ENCODE data around the gene SH3GL2.

SH3GL2 gene

DNA sequence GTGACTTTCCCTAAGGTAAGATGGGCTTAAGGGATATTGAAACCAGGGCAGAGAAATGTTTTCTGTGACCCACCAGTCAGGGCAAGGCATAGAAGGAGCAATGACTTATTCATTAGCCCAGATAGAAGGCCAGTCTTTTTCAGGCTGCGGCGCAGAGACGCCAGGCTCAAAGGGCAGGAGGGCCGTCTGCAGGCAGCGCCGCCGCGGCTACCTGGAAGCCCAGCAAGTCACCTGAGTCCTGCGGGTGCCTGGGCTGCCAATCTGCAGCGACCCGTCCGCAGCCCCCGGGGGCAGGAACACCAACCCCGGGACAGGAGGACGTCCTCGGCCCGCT, 322 bp upstream of the SH3GL2 start:
- Histone ChIP-seq H3K27ac (ENCODE audit: low read depth, low read length) (no peak overlapping the region), H3K27me3 (ENCODE audit: control insufficient read depth in 1 of 2, insufficient read depth in 2 of 2, low read length in 2 of 2) (peaks cover 6 to 11% of the 10 kb centered on the region in 2 donors), H3K4me1 (ENCODE audit: insufficient read depth, low read length) (no peaks in the 10 kb centered on the region), H3K4me3 (ENCODE audit: low read depth in 1 of 2, low read length in 2 of 2) (peak overlapping the region; percentile 33 to 41), H3K36me3 (ENCODE audit: insufficient read depth, low read length) (no peaks in the 10 kb centered on the region), H3K9me3 (ENCODE audit: low read length) (no peaks in the 10 kb centered on the region), H3K9ac (ENCODE audit: low read length) (no peak overlapping the region)

GRCh38 chr9:17580119-17580518, 1.3 kb downstream of the SH3GL2 start:
- no peaks in the 10 kb centered on the region for H3K9me3 ChIP-seq (ENCODE audit: low read length)
- no peak overlapping the region for H3K4me3 ChIP-seq (ENCODE audit: low read depth in 1 of 2, low read length in 2 of 2)
- no peaks in the 10 kb centered on the region for H3K36me3 ChIP-seq (ENCODE audit: insufficient read depth, low read length)
- H3K4me1 ChIP-seq (ENCODE audit: insufficient read depth, low read length): no peaks in the 10 kb centered on the region
- H3K9ac ChIP-seq (ENCODE audit: low read length): no peak overlapping the region
- H3K27me3 ChIP-seq (ENCODE audit: control insufficient read depth in 1 of 2, insufficient read depth in 2 of 2, low read length in 2 of 2): peaks cover 6 to 11% of the 10 kb centered on the region in 2 donors
- no peak overlapping the region for H3K27ac ChIP-seq (ENCODE audit: low read depth, low read length)

- Histone ChIP-seq H3K36me3 (ENCODE audit: insufficient read depth, low read length) (no peaks in the 10 kb centered on the region), H3K27ac (ENCODE audit: low read depth, low read length) (no peak overlapping the region), H3K4me1 (ENCODE audit: insufficient read depth, low read length) (no peaks in the 10 kb centered on the region), H3K4me3 (ENCODE audit: low read depth in 1 of 2, low read length in 2 of 2) (no peak overlapping the region), H3K9ac (ENCODE audit: low read length) (no peak overlapping the region), H3K9me3 (ENCODE audit: low read length) (no peaks in the 10 kb centered on the region), H3K27me3 (ENCODE audit: control insufficient read depth in 1 of 2, insufficient read depth in 2 of 2, low read length in 2 of 2) (no peaks in the 10 kb centered on the region)
These were observed 8.2 kb downstream of the SH3GL2 start for GRCh38 chr9:17587113-17587512.

DNA sequence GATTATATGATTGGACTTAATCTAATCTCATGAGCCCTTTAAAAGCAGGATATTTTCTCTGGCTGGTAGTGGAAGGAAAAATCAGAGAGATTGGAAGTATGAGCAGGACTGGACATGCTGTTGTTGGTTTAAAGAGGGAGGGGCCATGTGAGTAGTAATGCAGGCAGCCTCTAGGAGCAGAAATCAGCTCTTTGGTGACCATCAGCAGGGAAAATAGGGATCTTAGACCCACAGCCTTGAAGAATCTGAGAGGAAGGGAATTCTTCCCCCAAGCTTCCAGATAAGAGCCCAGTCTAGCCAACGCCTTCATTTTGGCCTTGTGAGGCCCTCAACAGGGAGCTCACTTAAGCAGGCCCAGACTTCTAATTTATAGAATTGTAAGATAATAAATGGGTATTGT, 9.5 kb downstream of the SH3GL2 start:
- Histone ChIP-seq H3K27ac (ENCODE audit: low read depth, low read length) (no peak overlapping the region), H3K27me3 (ENCODE audit: control insufficient read depth in 1 of 2, insufficient read depth in 2 of 2, low read length in 2 of 2) (no peaks in the 10 kb centered on the region), H3K9me3 (ENCODE audit: low read length) (no peaks in the 10 kb centered on the region), H3K4me3 (ENCODE audit: low read depth in 1 of 2, low read length in 2 of 2) (no peak overlapping the region), H3K36me3 (ENCODE audit: insufficient read depth, low read length) (no peaks in the 10 kb centered on the region), H3K4me1 (ENCODE audit: insufficient read depth, low read length) (no peaks in the 10 kb centered on the region), H3K9ac (ENCODE audit: low read length) (no peak overlapping the region)

DNA sequence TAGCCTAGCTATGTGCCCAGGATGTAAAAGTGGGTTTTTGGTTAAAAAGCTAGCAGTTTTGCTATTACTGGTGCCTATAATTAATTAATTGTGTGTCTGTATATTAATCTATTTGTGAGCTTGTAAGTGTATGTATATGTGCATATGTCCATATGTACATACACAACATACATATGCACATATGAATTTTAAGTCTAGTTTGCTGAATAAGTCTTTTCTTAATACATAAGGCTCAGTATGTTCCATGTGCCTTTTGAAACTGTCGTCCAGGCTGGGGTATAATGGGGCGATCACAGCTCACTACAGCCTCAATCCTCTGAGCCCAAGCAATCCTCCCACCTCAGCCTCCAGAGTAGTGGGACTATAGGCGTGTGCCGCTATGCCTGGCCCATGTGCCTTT, 10.1 kb downstream of the SH3GL2 start:
- Histone ChIP-seq H3K4me3 (ENCODE audit: low read depth in 1 of 2, low read length in 2 of 2) (no peak overlapping the region), H3K9me3 (ENCODE audit: low read length) (no peaks in the 10 kb centered on the region), H3K9ac (ENCODE audit: low read length) (no peak overlapping the region), H3K27me3 (ENCODE audit: control insufficient read depth in 1 of 2, insufficient read depth in 2 of 2, low read length in 2 of 2) (no peaks in the 10 kb centered on the region), H3K4me1 (ENCODE audit: insufficient read depth, low read length) (no peaks in the 10 kb centered on the region), H3K27ac (ENCODE audit: low read depth, low read length) (no peak overlapping the region), H3K36me3 (ENCODE audit: insufficient read depth, low read length) (no peaks in the 10 kb centered on the region)

DNA sequence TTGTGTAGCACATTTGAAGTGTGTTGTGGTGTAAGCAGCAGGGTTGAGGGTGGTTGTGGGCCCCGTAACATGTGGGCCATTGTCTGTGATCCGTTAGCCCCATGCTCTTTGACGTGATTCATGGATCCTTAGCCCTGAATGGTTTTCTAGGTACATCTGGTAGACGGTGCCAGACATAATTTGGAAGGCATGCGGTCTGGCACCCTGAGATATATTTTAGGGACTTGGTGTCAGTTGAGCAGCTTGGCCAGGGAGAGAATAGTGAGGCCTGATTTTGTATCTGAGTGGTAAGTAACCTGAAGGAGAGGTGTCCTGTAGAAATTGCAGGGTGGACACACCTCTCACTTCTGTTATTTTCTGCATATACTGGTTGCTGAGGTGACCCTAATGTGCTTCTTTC, 10.9 kb downstream of the SH3GL2 start:
- H3K4me1 ChIP-seq (ENCODE audit: insufficient read depth, low read length): no peaks in the 10 kb centered on the region
- no peak overlapping the region for H3K9ac ChIP-seq (ENCODE audit: low read length)
- H3K4me3 ChIP-seq (ENCODE audit: low read depth in 1 of 2, low read length in 2 of 2): no peak overlapping the region
- no peaks in the 10 kb centered on the region for H3K9me3 ChIP-seq (ENCODE audit: low read length)
- no peaks in the 10 kb centered on the region for H3K36me3 ChIP-seq (ENCODE audit: insufficient read depth, low read length)
- no peaks in the 10 kb centered on the region for H3K27me3 ChIP-seq (ENCODE audit: control insufficient read depth in 1 of 2, insufficient read depth in 2 of 2, low read length in 2 of 2)
- H3K27ac ChIP-seq (ENCODE audit: low read depth, low read length): no peak overlapping the region

- Histone ChIP-seq H3K4me1 (ENCODE audit: insufficient read depth, low read length) (no peaks in the 10 kb centered on the region), H3K27ac (ENCODE audit: low read depth, low read length) (no peak overlapping the region), H3K27me3 (ENCODE audit: control insufficient read depth in 1 of 2, insufficient read depth in 2 of 2, low read length in 2 of 2) (no peaks in the 10 kb centered on the region), H3K9ac (ENCODE audit: low read length) (no peak overlapping the region), H3K36me3 (ENCODE audit: insufficient read depth, low read length) (no peaks in the 10 kb centered on the region), H3K4me3 (ENCODE audit: low read depth in 1 of 2, low read length in 2 of 2) (no peak overlapping the region), H3K9me3 (ENCODE audit: low read length) (no peaks in the 10 kb centered on the region)
These were observed 16.1 kb downstream of the SH3GL2 start for GRCh38 chr9:17594961-17595360.

- Histone ChIP-seq H3K4me1 (ENCODE audit: insufficient read depth, low read length) (no peaks in the 10 kb centered on the region), H3K27me3 (ENCODE audit: control insufficient read depth in 1 of 2, insufficient read depth in 2 of 2, low read length in 2 of 2) (no peaks in the 10 kb centered on the region), H3K36me3 (ENCODE audit: insufficient read depth, low read length) (no peaks in the 10 kb centered on the region), H3K9ac (ENCODE audit: low read length) (no peak overlapping the region), H3K9me3 (ENCODE audit: low read length) (no peaks in the 10 kb centered on the region), H3K4me3 (ENCODE audit: low read depth in 1 of 2, low read length in 2 of 2) (no peak overlapping the region), H3K27ac (ENCODE audit: low read depth, low read length) (no peak overlapping the region)
These were observed 19.1 kb downstream of the SH3GL2 start for GRCh38 chr9:17597977-17598376.

GRCh38 chr9:17600962-17601593, 22.2 kb downstream of the SH3GL2 start:
- Histone ChIP-seq H3K4me1 (ENCODE audit: insufficient read depth, low read length) (no peaks in the 10 kb centered on the region), H3K9me3 (ENCODE audit: low read length) (no peaks in the 10 kb centered on the region), H3K36me3 (ENCODE audit: insufficient read depth, low read length) (no peaks in the 10 kb centered on the region), H3K27ac (ENCODE audit: low read depth, low read length) (no peak overlapping the region), H3K9ac (ENCODE audit: low read length) (no peak overlapping the region), H3K27me3 (ENCODE audit: control insufficient read depth in 1 of 2, insufficient read depth in 2 of 2, low read length in 2 of 2) (no peaks in the 10 kb centered on the region), H3K4me3 (ENCODE audit: low read depth in 1 of 2, low read length in 2 of 2) (no peak overlapping the region)

- Histone ChIP-seq H3K36me3 (ENCODE audit: insufficient read depth, low read length) (no peaks in the 10 kb centered on the region), H3K27me3 (ENCODE audit: control insufficient read depth in 1 of 2, insufficient read depth in 2 of 2, low read length in 2 of 2) (no peaks in the 10 kb centered on the region), H3K9me3 (ENCODE audit: low read length) (no peaks in the 10 kb centered on the region), H3K9ac (ENCODE audit: low read length) (no peak overlapping the region), H3K4me3 (ENCODE audit: low read depth in 1 of 2, low read length in 2 of 2) (no peak overlapping the region), H3K27ac (ENCODE audit: low read depth, low read length) (no peak overlapping the region), H3K4me1 (ENCODE audit: insufficient read depth, low read length) (no peaks in the 10 kb centered on the region)
These were observed 25.7 kb downstream of the SH3GL2 start for GRCh38 chr9:17604556-17604955.

DNA sequence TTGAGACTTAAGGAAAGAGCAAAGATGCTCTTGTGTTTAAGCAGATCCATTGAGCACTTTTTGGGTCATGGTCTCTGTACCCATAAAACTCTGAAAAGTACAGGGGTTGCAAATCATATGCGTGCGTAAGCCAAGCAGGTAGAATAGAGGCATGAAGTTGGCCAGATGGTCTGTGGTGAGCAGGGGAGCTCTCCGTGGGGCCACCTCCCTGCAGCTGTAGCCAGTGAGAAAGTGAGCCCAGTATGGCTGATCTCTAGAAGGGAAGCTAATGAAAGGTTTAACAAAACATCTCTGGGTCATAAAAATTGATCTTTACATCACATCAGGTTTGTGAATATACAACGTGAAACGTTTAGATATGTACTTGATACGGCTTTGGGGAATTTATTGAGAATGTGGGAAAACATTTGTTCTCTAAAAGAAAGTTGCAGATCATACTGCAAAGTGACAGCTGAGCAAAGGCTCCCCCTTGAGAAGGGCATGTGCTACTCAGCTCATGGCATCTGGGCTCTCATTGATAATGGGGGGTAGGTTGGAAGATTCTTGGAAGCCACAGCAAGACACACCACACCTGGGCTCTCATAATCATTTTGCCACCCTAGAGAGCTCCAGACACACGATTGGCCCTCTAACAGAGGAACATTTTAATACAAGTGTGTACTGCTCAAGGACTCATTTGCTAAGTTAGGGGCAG, 30.6 kb downstream of the SH3GL2 start:
- Histone ChIP-seq H3K9ac (ENCODE audit: low read length) (no peak overlapping the region), H3K27ac (ENCODE audit: low read depth, low read length) (no peak overlapping the region), H3K36me3 (ENCODE audit: insufficient read depth, low read length) (no peaks in the 10 kb centered on the region), H3K4me3 (ENCODE audit: low read depth in 1 of 2, low read length in 2 of 2) (no peak overlapping the region), H3K27me3 (ENCODE audit: control insufficient read depth in 1 of 2, insufficient read depth in 2 of 2, low read length in 2 of 2) (no peaks in the 10 kb centered on the region), H3K9me3 (ENCODE audit: low read length) (no peaks in the 10 kb centered on the region), H3K4me1 (ENCODE audit: insufficient read depth, low read length) (no peaks in the 10 kb centered on the region)

DNA sequence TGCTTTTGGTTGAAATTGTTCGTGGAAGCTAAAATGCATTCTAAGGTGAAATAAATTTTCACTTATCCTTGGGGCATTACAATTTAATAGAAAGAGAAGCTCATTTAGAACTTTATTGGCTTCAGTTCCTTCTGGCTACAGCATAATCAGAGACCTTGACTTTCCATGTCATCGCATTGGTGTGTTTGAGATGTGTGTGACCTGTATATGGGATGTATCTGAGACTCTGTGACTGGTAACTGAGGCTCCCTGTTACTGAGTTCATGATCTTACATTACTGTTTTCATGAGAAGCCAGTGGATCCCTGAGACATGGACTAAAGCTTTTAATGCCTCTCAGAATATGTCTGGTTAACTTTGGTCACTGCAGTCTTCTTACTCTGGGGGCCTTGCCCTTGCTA, 32.5 kb downstream of the SH3GL2 start:
- Histone ChIP-seq H3K4me3 (ENCODE audit: low read depth in 1 of 2, low read length in 2 of 2) (no peak overlapping the region), H3K27ac (ENCODE audit: low read depth, low read length) (no peak overlapping the region), H3K36me3 (ENCODE audit: insufficient read depth, low read length) (no peaks in the 10 kb centered on the region), H3K27me3 (ENCODE audit: control insufficient read depth in 1 of 2, insufficient read depth in 2 of 2, low read length in 2 of 2) (no peaks in the 10 kb centered on the region), H3K9me3 (ENCODE audit: low read length) (no peaks in the 10 kb centered on the region), H3K9ac (ENCODE audit: low read length) (no peak overlapping the region), H3K4me1 (ENCODE audit: insufficient read depth, low read length) (no peaks in the 10 kb centered on the region)

Data from muscle layer of colon (tissue), 2 donors.